Activated CD8-positive, alpha-beta T cell treated with anti-CD3 and anti-CD28 coated beads for 36 hours (primary cell): ENCODE measurements around the gene CEP83. TPM values are rescaled to one million over a fixed set of nuclear protein-coding genes. Genes with fewer than 3 reads are reported as not detected.
"Not testable (repeated sequence)": the region's sequence is repeated elsewhere in the genome, so short reads cannot be mapped to it uniquely, and the experiment has no call there.

Experiments used
- ATAC-seq: fragments of 200-7000 bp; cut with Tn5 transposase; one replicate; pipeline ENCODE4 v1.10.0; 2021; ENCODE audit warnings: mild to moderate bottlenecking, moderate library complexity
- CTCF ChIA-PET: fragments of 350-600 bp; sonication (Branson Sonifier 250); formaldehyde crosslinking; loops from one replicate; lab custom pipeline; 2021; ENCODE audit warnings: antibody characterized with exemption; lab: Charles Lee
- POLR2A ChIA-PET: fragments of 350-600 bp; sonication (Branson Sonifier 250); formaldehyde crosslinking; loops from one replicate; lab custom pipeline; 2021; ENCODE audit warnings: antibody characterized with exemption; lab: Charles Lee
- DNase-seq: peaks from one replicate; pipeline ENCODE4 v3.0.0-alpha.2; 2020
- H3K27ac Mint-ChIP-seq: one replicate; pipeline ENCODE4 v1.8.0; 2021; ENCODE audit warnings: mild to moderate bottlenecking, mixed read lengths
- H3K27me3 Mint-ChIP-seq: one replicate; pipeline ENCODE4 v1.8.0; 2021; ENCODE audit warnings: mixed read lengths
- H3K36me3 Mint-ChIP-seq: one replicate; pipeline ENCODE4 v1.8.0; 2021; ENCODE audit warnings: low read depth, mixed read lengths
- H3K4me1 Mint-ChIP-seq: one replicate; pipeline ENCODE4 v1.8.0; 2021; ENCODE audit warnings: low read depth, mixed read lengths
- H3K4me3 Mint-ChIP-seq: one replicate; pipeline ENCODE4 v1.8.0; 2021; ENCODE audit warnings: mild to moderate bottlenecking, moderate library complexity, mixed read lengths
- H3K9me3 Mint-ChIP-seq: one replicate; pipeline ENCODE4 v1.8.0; 2021; ENCODE audit warnings: mixed read lengths
- intact Hi-C: fragments of 100-400 bp; cut with micrococcal nuclease; formaldehyde crosslinking; loops from one replicate; pipeline ENCODE4 v1.10.0; 2022
- total RNA-seq, 2 experiments: library from RNA; stranded (reverse); gene quantifications; one replicate each; pipeline ENCODE4 v1.2.3, GENCODE V29; 2021
- TF ChIP-seq, protein P1 (sequence below): fragments of 200-600 bp; IDR thresholded peaks from one replicate; pipeline ENCODE4 v1.8.0; 2022; ENCODE audit warnings: antibody characterized with exemption, mild to moderate bottlenecking

The CEP83 gene
- total RNA-seq, 2 experiments from 2014 or later: 23.5 to 26.5 TPM

DNA sequence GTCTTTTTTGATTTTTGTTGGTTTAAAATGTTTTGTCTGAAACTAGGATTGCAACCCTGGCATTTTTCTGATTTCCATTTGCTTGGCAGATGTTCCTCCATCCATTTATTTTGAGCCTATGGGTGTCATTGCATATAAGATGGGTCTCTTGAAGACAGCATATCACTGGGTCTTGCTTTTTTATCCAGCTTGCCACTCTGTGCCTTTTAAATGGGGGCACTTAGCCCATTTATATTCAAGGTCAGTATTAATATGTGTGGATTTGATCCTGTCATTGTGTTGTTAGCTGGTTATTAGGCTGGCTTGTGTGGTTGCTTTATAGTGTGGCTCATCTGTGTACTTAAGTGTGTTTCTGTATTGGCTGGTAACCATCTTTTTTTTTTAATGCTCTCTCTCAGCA is 139.6 kb downstream of the CEP83 start:
- DNase-seq (no peak), ATAC-seq (no peak)
- ChIA-PET POLR2A (no interaction called here), CTCF (no interaction called here)
- intact Hi-C loops: no loop called here
- Mint-ChIP-seq H3K27ac (no peak overlapping the region), H3K4me3 (no peak overlapping the region), H3K27me3 (no peaks in the 10 kb centered on the region), H3K9me3 (peaks cover 53% of the 10 kb centered on the region), H3K36me3 (peaks cover 64% of the 10 kb centered on the region), H3K4me1 (peaks cover 5% of the 10 kb centered on the region)
- TF ChIP-seq, protein P1, sequence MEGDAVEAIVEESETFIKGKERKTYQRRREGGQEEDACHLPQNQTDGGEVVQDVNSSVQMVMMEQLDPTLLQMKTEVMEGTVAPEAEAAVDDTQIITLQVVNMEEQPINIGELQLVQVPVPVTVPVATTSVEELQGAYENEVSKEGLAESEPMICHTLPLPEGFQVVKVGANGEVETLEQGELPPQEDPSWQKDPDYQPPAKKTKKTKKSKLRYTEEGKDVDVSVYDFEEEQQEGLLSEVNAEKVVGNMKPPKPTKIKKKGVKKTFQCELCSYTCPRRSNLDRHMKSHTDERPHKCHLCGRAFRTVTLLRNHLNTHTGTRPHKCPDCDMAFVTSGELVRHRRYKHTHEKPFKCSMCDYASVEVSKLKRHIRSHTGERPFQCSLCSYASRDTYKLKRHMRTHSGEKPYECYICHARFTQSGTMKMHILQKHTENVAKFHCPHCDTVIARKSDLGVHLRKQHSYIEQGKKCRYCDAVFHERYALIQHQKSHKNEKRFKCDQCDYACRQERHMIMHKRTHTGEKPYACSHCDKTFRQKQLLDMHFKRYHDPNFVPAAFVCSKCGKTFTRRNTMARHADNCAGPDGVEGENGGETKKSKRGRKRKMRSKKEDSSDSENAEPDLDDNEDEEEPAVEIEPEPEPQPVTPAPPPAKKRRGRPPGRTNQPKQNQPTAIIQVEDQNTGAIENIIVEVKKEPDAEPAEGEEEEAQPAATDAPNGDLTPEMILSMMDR: no peak

DNA sequence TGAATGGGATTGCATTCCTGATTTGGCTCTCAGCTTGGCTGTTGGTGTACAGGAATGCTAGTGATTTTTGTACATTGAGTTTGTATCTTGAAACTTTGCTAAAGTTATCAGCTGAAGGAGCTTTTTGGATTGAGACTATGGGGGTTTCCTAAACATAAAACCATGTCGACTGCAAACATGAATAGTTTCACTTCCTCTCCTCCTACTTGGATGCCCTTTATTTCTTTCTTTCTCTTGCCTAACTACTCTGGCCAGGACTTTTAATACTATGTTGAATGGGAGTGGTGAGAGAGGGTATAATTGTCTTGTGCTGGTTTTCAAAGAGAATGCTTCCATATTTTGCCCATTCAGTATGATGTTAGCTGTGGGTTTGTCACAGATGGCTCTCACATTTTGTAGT is 141.5 kb downstream of the CEP83 start:
- no peak overlapping the region for H3K27ac Mint-ChIP-seq
- CTCF ChIA-PET: interaction anchor here (1.5 to 1.7 kb wide), 2 partner anchors 11 kb away, joined by 4 to 5 read pairs; no protein-coding TSS in a partner anchor
- TF ChIP-seq, protein P1: no peak
- POLR2A ChIA-PET: no interaction called here
- H3K27me3 Mint-ChIP-seq: no peaks in the 10 kb centered on the region
- H3K4me3 Mint-ChIP-seq: no peak overlapping the region
- ATAC-seq (no peak), DNase-seq (no peak)
- intact Hi-C loops: no loop called here
- peaks cover 53% of the 10 kb centered on the region for H3K36me3 Mint-ChIP-seq
- peaks cover 50% of the 10 kb centered on the region for H3K9me3 Mint-ChIP-seq
- H3K4me1 Mint-ChIP-seq: peaks cover 5% of the 10 kb centered on the region

DNA sequence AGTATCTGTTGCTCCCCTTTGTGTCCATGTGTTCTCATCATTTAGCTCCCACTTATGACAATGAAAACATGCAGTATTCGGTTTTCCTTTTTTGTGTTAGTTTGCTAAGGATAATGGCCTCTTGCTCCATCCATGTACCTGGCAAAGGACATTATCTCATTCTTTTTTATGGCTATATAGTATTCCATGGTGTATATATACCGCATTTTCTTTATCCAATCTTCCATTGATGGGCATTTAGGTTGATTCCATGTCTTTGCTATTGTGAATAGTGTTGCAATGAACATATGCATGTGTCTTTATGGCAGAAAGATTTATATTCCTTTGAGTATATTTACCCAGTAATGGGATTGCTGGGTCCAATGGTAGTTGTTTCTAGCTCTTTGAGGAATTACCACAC is 143.1 kb downstream of the CEP83 start:
- POLR2A ChIA-PET: interaction anchor here (0.9 kb wide), 1 partner anchor 11 kb away, joined by 3 read pairs; no protein-coding TSS in a partner anchor
- peaks cover 46% of the 10 kb centered on the region for H3K36me3 Mint-ChIP-seq
- peaks cover 48% of the 10 kb centered on the region for H3K9me3 Mint-ChIP-seq
- H3K27ac Mint-ChIP-seq, DNase-seq, H3K27me3 Mint-ChIP-seq, H3K4me3 Mint-ChIP-seq, H3K4me1 Mint-ChIP-seq, ATAC-seq, intact Hi-C loops: not testable (repeated sequence)
- CTCF ChIA-PET: interaction anchor here (1.7 kb wide), 1 partner anchor 9 kb away, joined by 5 read pairs; no protein-coding TSS in a partner anchor

DNA sequence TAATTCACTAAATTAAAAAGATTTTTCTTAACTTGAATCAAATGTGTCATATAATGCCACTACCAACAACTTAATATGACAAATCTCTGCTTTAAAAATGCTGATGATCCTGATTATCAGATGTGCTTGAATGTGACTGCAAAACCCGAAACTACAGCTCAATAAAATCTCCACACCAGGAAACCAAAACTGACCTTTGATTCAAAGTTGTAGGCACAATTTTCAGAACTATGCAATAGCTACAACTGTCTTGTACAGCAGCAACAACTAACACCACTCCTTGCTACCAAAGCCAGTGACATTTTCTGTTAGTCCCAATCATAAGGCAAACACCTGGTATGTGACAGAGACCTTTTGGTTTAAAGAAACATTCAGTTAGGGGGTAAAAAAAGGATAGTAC is 147.3 kb downstream of the CEP83 start:
- no peak overlapping the region for H3K4me3 Mint-ChIP-seq
- peaks cover 41% of the 10 kb centered on the region for H3K36me3 Mint-ChIP-seq
- peaks cover 17% of the 10 kb centered on the region for H3K4me1 Mint-ChIP-seq
- H3K27ac Mint-ChIP-seq: no peak overlapping the region
- ChIA-PET POLR2A (interaction anchor here (1.3 kb wide), 1 partner anchor 10 kb away, joined by 3 read pairs; no protein-coding TSS in a partner anchor), CTCF (interaction anchor here (1.0 kb wide), 1 partner anchor 36 kb away, joined by 3 read pairs; no protein-coding TSS in a partner anchor)
- no peak for DNase-seq
- ATAC-seq: no peak
- H3K27me3 Mint-ChIP-seq: no peaks in the 10 kb centered on the region
- intact Hi-C loops: no loop called here
- TF ChIP-seq, protein P1: no peak
- H3K9me3 Mint-ChIP-seq: peaks cover 9% of the 10 kb centered on the region

DNA sequence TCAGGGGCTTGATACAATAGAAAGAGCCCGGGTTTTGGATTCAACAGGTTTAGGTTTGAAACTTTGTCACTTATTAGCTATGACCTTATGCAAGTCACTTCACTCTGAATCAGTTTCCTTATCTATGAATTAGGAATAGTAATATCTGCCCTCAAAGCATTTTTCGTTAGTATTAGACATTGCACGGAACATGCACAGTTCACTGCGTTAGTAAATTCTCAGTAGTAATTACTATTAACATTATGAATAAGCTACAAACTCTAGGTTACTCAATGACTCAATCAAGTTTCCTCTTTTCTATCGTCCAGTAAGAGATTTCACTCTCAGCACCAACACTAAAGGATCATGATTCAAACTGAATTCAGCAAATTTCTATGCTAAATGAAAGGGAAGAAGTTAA is 150.3 kb downstream of the CEP83 start:
- ATAC-seq: no peak
- H3K36me3 Mint-ChIP-seq: peaks cover 64% of the 10 kb centered on the region

More for the DNA sequence above, 150.3 kb downstream of the CEP83 start:
- peaks cover 1% of the 10 kb centered on the region for H3K27me3 Mint-ChIP-seq
- ChIA-PET CTCF (interaction anchor here (1.0 to 1.2 kb wide), 2 partner anchors 101 to 175 kb away, joined by 3 read pairs; no protein-coding TSS in a partner anchor), POLR2A (no interaction called here)
- no peak for DNase-seq
- no peak overlapping the region for H3K27ac Mint-ChIP-seq
- H3K9me3 Mint-ChIP-seq: no peaks in the 10 kb centered on the region
- no peak overlapping the region for H3K4me3 Mint-ChIP-seq
- TF ChIP-seq, protein P1: no peak
- intact Hi-C loops: loop anchor here (5.0 to 10.0 kb wide), 4 partner anchors 47 to 215 kb away; partner anchors contain the start of gene PLXNC1
- H3K4me1 Mint-ChIP-seq: peaks cover 40% of the 10 kb centered on the region
